ENCODE data around the gene MAML2.

Gene MAML2

DNA sequence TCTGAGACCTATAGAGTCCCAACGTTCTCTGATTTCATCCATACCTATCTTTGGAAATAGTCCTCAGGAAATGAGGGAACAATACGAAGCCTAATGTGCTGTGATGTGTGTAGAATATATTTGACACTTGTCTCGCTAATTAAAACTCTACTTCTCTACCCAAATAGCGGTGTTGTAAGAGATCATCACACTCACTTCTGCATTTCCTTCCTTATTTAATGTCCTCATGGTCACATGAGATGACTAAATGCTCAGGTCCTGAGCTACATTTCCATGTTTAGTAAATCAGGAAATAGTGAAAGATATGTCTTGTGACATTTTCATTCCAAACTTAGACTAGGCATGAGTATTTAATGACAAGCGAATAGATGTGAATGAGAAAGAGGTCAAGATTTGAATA lies 112.3 kb downstream of the MAML2 start:
- no peak overlapping the region for H3K9ac ChIP-seq (ENCODE audit: low read depth, low read length)
- no peaks in the 10 kb centered on the region for H3K27me3 ChIP-seq (ENCODE audit: insufficient read depth, low read length)
- 98% methylated on average over 4 of the region's 5 CpGs for WGBS
- H3K27ac ChIP-seq (ENCODE audit: low read depth, low read length), result no peak overlapping the region
- no peaks in the 10 kb centered on the region for H3K9me3 ChIP-seq (ENCODE audit: insufficient read depth, low read depth, low read length)
- H3K4me3 ChIP-seq (ENCODE audit: low read length), result no peak overlapping the region
- no peaks in the 10 kb centered on the region for H3K36me3 ChIP-seq (ENCODE audit: insufficient read depth, low read length)
- peaks cover 8% of the 10 kb centered on the region; the same call in 1 of the 2 replicates for H3K4me1 ChIP-seq (ENCODE audit: insufficient read depth, low read length)

DNA sequence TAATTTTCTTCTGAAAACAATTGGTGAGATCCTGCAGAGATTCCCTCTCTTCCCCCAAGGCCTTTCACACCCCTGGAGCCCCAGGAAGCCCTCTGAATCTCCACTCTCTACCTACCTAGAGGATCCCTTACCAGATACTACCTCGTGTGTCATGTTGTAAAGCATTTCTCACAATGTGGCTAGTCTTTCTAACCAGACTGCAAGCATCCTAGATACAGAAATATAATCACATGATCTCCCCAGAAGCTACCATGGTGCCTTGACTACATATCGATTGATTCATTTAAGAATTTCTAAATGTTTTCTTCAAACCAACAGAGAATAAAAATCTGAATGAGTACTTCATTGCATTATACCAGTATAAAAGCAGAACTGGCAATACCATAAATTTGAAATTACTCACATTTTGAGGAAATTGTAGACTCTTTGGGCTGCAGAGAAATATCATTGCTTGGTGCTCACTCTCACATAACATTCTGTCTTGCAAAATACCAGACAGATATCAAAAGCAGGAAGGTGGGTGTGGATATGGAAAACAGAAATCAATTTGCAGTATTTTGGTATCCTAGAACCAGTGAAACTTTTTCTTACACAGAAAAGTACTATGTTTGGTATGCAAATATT lies 113.5 kb downstream of the MAML2 start:
- H3K9ac ChIP-seq (ENCODE audit: low read depth, low read length), result no peak overlapping the region
- H3K4me1 ChIP-seq (ENCODE audit: insufficient read depth, low read length), result peaks cover 8% of the 10 kb centered on the region; the same call in 1 of the 2 replicates

DNA sequence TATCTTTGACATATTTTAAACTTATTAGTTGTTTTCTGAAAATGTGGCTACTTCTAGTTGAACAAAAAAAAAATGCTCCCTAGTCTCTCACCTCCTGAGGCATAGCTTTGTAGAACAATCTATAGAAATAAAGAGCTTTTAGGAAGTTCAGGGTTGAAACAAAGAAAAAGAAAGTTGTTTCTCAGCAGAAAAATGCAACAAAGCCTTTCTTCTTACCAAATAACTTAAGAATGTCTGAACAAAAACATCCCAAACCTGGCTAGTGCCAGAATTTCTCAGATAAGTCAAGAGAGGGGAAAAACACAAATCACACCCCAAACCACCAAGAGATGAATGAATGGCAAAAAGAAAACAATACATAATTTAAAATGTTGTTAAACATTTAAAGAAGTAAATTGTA lies 114.1 kb downstream of the MAML2 start:
- H3K9me3 ChIP-seq (ENCODE audit: insufficient read depth, low read depth, low read length), result no peaks in the 10 kb centered on the region
- H3K27ac ChIP-seq (ENCODE audit: low read depth, low read length), result no peak overlapping the region
- no peak overlapping the region for H3K4me3 ChIP-seq (ENCODE audit: low read length)
- no peaks in the 10 kb centered on the region for H3K36me3 ChIP-seq (ENCODE audit: insufficient read depth, low read length)
- H3K9ac ChIP-seq (ENCODE audit: low read depth, low read length), result no peak overlapping the region
- no peaks in the 10 kb centered on the region for H3K27me3 ChIP-seq (ENCODE audit: insufficient read depth, low read length)
- H3K4me1 ChIP-seq (ENCODE audit: insufficient read depth, low read length), result peaks cover 8% of the 10 kb centered on the region; the same call in 1 of the 2 replicates

More for the DNA sequence above, 113.5 kb downstream of the MAML2 start:
- Histone ChIP-seq H3K36me3 (ENCODE audit: insufficient read depth, low read length) (no peaks in the 10 kb centered on the region), H3K4me3 (ENCODE audit: low read length) (no peak overlapping the region), H3K27ac (ENCODE audit: low read depth, low read length) (no peak overlapping the region), H3K27me3 (ENCODE audit: insufficient read depth, low read length) (no peaks in the 10 kb centered on the region), H3K9me3 (ENCODE audit: insufficient read depth, low read depth, low read length) (no peaks in the 10 kb centered on the region)
- 74% methylated on average over 2 of the region's 2 CpGs for WGBS

DNA sequence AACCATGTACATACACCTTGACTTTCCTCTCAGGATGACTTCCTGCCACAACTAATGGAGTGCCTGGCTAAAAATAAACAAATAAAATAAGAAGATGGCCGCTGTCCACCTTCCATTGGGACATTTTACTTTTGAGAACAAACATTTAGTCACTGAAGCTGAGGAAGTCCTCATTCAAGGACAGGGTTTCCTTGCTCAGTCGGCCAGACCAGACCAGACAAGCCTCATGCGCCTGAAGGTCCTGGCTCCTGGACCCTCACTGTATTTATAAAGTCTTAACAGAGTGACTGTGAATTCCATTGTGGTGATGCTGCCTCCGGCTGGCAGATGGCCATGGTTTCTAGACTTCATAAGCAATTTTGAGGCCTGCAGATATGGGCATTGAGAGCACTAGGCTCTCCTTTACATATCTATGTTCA lies 114.5 kb downstream of the MAML2 start:
- Histone ChIP-seq H3K9me3 (ENCODE audit: insufficient read depth, low read depth, low read length) (no peaks in the 10 kb centered on the region), H3K9ac (ENCODE audit: low read depth, low read length) (no peak overlapping the region), H3K27ac (ENCODE audit: low read depth, low read length) (no peak overlapping the region), H3K4me3 (ENCODE audit: low read length) (no peak overlapping the region), H3K4me1 (ENCODE audit: insufficient read depth, low read length) (peaks cover 8% of the 10 kb centered on the region; the same call in 1 of the 2 replicates), H3K36me3 (ENCODE audit: insufficient read depth, low read length) (no peaks in the 10 kb centered on the region), H3K27me3 (ENCODE audit: insufficient read depth, low read length) (no peaks in the 10 kb centered on the region)
- WGBS, result 94% methylated on average over 4 of the region's 4 CpGs

DNA sequence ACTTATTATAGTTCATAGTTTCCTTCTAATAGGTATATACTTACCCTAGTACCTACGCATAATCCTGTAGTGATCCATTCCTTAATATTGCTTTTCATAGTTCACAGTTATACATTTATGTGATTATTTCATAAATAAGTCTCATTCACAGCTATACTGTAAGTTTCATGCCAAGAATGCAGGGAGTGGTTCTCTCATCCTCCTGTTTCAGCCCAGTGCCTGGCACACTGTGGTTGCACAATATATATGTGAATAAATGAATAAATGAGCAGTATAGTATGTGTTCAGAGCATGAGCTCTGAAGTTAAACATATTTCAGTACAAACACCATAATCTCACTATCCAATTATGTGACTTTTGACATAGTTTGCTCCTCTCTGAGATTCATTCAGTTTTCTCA lies 115.8 kb downstream of the MAML2 start:
- H3K9me3 ChIP-seq (ENCODE audit: insufficient read depth, low read depth, low read length), result no peaks in the 10 kb centered on the region
- no peaks in the 10 kb centered on the region for H3K36me3 ChIP-seq (ENCODE audit: insufficient read depth, low read length)
- WGBS, result no CpG with 5 or more reads among the region's 1 CpG
- H3K4me3 ChIP-seq (ENCODE audit: low read length), result no peak overlapping the region
- no peak overlapping the region for H3K27ac ChIP-seq (ENCODE audit: low read depth, low read length)
- no peak overlapping the region for H3K9ac ChIP-seq (ENCODE audit: low read depth, low read length)
- H3K27me3 ChIP-seq (ENCODE audit: insufficient read depth, low read length), result no peaks in the 10 kb centered on the region
- H3K4me1 ChIP-seq (ENCODE audit: insufficient read depth, low read length), result peaks cover 8% of the 10 kb centered on the region; the same call in 1 of the 2 replicates

DNA sequence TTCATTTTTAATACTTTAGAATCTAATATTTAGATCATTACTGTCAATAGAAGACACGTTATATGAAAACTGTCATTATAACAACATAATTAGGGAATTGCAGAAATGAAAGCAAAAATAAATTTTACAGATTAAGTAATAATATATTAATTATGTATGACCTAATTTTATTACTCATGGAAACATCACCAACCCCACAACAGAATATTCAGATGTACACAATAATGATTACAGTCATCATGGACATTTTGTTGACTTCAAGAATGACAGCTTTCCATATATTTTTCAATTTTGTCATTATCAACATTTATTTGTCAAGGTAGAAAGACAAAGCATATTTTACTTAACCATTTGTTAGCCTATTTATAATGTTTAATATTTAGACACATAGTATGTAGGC lies 119.9 kb downstream of the MAML2 start:
- Histone ChIP-seq H3K27me3 (ENCODE audit: insufficient read depth, low read length) (no peaks in the 10 kb centered on the region), H3K4me3 (ENCODE audit: low read length) (no peak overlapping the region), H3K27ac (ENCODE audit: low read depth, low read length) (no peak overlapping the region), H3K4me1 (ENCODE audit: insufficient read depth, low read length) (peaks cover 17% of the 10 kb centered on the region), H3K9ac (ENCODE audit: low read depth, low read length) (no peak overlapping the region), H3K36me3 (ENCODE audit: insufficient read depth, low read length) (no peaks in the 10 kb centered on the region), H3K9me3 (ENCODE audit: insufficient read depth, low read depth, low read length) (no peaks in the 10 kb centered on the region)
- WGBS, result no CpG with 5 or more reads among the region's 1 CpG

DNA sequence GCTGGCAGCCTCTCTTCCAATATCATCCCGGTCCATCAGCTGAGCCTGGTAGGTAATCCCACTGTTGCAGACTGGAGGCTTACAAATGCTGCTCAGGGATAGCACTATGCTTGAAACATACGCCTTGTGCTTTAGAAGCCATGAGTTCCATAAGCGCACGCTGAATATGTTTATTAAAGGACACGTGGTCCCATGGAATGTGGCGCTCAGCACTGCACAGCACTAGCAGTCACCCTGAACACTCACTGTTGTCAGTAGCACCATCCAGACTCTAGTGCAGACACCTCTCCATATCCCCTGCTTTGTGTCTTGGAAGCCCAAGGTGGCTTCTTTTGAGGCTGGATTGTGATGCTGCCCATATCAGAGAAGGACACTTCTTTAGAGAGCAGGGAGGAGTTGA lies 120.9 kb downstream of the MAML2 start:
- 94% methylated on average over 6 of the region's 6 CpGs for WGBS

DNA sequence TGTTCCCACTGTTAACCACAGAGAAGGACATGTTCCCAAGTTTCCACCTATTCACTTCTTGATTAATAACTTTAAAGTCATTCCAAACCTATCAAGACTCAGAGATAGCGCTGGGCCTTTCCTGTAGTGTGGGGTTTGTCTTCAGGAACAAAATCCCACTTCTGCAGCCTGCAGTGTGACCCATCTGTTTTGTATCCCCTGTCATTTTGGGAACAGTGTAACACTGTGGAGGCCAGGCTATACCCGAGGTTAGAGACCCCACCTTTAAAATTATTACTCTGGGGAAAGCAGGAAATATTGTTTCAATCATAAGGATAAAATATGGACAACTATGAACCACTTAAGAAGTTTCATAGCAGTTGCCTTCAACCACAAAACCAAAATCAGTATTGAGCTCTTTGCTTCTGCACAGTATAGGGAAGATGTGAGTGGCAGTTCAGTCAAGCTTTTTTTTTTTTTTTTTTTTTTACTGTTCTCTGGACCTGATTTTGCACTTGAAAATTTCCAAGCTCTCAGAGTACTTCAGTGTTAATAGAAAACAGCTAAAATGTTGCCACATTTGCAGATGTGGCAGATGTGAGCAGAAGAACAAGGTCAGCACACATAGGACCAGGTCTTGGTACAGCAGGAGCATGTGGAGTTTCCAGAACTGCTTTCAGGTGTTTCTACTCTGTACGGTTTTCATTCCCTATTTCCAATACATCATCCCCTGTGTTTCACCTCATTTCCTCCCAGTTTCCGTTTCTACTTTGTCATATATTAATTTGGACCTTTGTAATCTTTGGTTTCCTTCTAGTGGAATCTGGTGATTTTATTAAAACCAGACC lies 121.5 kb downstream of the MAML2 start:
- Histone ChIP-seq H3K4me1 (ENCODE audit: insufficient read depth, low read length) (peaks cover 17% of the 10 kb centered on the region), H3K36me3 (ENCODE audit: insufficient read depth, low read length) (no peaks in the 10 kb centered on the region), H3K27me3 (ENCODE audit: insufficient read depth, low read length) (no peaks in the 10 kb centered on the region), H3K27ac (ENCODE audit: low read depth, low read length) (no peak overlapping the region), H3K4me3 (ENCODE audit: low read length) (no peak overlapping the region), H3K9me3 (ENCODE audit: insufficient read depth, low read depth, low read length) (no peaks in the 10 kb centered on the region), H3K9ac (ENCODE audit: low read depth, low read length) (no peak overlapping the region)
- WGBS, result 89% methylated on average over 3 of the region's 4 CpGs

More for the DNA sequence above, 120.9 kb downstream of the MAML2 start:
- no peaks in the 10 kb centered on the region for H3K9me3 ChIP-seq (ENCODE audit: insufficient read depth, low read depth, low read length)
- no peak overlapping the region for H3K4me3 ChIP-seq (ENCODE audit: low read length)
- H3K4me1 ChIP-seq (ENCODE audit: insufficient read depth, low read length), result peaks cover 17% of the 10 kb centered on the region
- H3K9ac ChIP-seq (ENCODE audit: low read depth, low read length), result no peak overlapping the region
- no peaks in the 10 kb centered on the region for H3K36me3 ChIP-seq (ENCODE audit: insufficient read depth, low read length)
- H3K27me3 ChIP-seq (ENCODE audit: insufficient read depth, low read length), result no peaks in the 10 kb centered on the region
- H3K27ac ChIP-seq (ENCODE audit: low read depth, low read length), result no peak overlapping the region

DNA sequence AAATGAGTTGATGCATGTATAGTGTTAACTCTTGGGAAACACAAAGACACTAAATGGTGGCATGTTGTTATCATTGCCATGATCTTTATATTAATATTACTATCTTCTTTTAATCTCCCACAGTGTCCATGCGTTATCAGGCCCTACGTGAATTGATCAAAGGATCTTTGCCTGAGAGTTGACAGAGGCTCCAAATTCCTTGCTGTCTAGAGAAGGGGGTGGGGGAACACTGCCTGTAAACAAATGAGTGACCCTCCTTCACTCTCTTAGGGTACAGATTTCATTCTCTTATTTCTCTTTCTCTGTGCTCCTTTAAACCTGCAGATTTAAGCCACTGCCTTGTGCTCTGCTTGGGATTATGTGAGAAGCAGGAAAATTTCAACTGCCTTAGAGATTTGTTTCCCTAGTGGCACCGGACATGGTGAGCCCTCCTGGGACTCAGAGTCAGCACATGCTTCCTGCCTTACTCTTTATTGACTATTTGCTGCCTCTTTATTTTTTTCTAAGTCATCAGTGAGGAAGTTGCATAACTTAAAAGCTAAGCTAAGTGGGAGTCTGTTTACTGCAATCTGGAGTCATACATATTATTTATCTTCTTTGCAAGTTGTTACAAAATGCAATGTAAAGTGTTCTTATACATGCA lies 122.9 kb downstream of the MAML2 start:
- Histone ChIP-seq H3K27me3 (ENCODE audit: insufficient read depth, low read length) (no peaks in the 10 kb centered on the region), H3K27ac (ENCODE audit: low read depth, low read length) (peak overlapping the region; percentile 20; the same call in 1 of the 2 replicates), H3K9ac (ENCODE audit: low read depth, low read length) (no peak overlapping the region), H3K36me3 (ENCODE audit: insufficient read depth, low read length) (no peaks in the 10 kb centered on the region), H3K4me3 (ENCODE audit: low read length) (no peak overlapping the region), H3K4me1 (ENCODE audit: insufficient read depth, low read length) (peaks cover 23% of the 10 kb centered on the region), H3K9me3 (ENCODE audit: insufficient read depth, low read depth, low read length) (no peaks in the 10 kb centered on the region)
- WGBS, result 36% methylated on average over 3 of the region's 3 CpGs

DNA sequence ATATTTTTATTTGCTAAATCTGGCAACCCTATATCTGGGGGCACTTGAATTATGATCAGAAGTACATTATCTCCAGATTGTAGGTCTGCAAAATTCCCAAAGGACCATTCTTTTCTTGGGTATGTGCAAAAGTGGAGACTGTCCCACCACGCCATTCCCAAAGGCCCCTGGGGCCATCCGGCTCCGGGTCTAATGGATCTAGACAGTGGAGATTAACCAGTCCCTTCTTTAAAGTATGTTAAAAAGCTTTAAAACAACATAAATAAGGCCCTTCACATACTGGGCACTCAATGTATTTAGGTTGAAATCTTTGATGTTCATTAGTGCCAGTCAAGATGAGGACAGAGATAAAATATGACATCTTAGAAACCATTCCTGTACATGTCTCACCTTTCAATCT lies 124.1 kb downstream of the MAML2 start:
- 86% methylated on average over 3 of the region's 3 CpGs for WGBS
- no peaks in the 10 kb centered on the region for H3K9me3 ChIP-seq (ENCODE audit: insufficient read depth, low read depth, low read length)
- no peaks in the 10 kb centered on the region for H3K27me3 ChIP-seq (ENCODE audit: insufficient read depth, low read length)
- H3K4me3 ChIP-seq (ENCODE audit: low read length), result no peak overlapping the region
- H3K36me3 ChIP-seq (ENCODE audit: insufficient read depth, low read length), result no peaks in the 10 kb centered on the region
- no peak overlapping the region for H3K9ac ChIP-seq (ENCODE audit: low read depth, low read length)
- H3K4me1 ChIP-seq (ENCODE audit: insufficient read depth, low read length), result peaks cover 23% of the 10 kb centered on the region
- H3K27ac ChIP-seq (ENCODE audit: low read depth, low read length), result no peak overlapping the region

DNA sequence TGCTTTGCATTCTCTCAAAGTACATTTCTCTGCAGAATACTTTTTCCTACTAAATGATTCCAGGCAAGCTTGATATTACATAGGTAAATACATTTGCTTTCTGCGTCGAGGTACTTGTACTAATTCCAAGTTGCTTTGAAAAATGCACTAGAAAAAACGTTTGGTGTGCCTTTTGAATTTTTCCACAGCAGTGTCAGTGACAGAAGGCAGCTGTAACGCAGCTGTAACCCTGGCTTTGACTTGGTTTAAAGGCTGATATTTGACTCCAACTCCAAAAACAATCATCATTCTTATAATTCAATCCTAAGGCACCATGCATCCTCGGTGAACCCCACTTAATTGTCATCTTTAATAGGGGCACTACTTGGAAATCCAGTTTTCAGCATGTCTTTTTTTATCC lies 125.0 kb downstream of the MAML2 start:
- Histone ChIP-seq H3K36me3 (ENCODE audit: insufficient read depth, low read length) (no peaks in the 10 kb centered on the region), H3K27me3 (ENCODE audit: insufficient read depth, low read length) (no peaks in the 10 kb centered on the region), H3K4me3 (ENCODE audit: low read length) (no peak overlapping the region), H3K9ac (ENCODE audit: low read depth, low read length) (no peak overlapping the region), H3K27ac (ENCODE audit: low read depth, low read length) (no peak overlapping the region), H3K4me1 (ENCODE audit: insufficient read depth, low read length) (peaks cover 28% of the 10 kb centered on the region), H3K9me3 (ENCODE audit: insufficient read depth, low read depth, low read length) (no peaks in the 10 kb centered on the region)
- 87% methylated on average over 5 of the region's 5 CpGs for WGBS

Data from HUES64 (cell line).